ENCODE data around the gene SPOCK1.

The SPOCK1 gene

DNA sequence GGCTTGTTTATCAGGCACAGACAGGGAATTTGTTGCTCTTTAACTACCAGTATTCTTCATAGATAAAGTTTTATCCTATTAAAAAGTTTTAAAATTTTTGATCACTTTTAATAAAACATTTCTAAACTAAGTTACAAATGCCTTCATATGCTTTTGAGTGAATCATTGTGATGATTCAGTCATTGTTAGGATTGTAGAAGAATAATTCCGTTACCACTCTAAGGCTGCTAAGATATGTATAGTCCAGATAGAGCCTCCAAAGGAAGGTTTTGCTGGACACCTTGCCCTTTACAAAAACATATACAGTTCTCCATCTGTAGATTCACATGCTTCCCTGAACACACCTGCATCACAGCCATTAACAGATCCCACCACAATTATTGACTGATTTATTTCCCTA lies 233.7 kb downstream of the SPOCK1 start:
- TF ChIP-seq, protein P1, sequence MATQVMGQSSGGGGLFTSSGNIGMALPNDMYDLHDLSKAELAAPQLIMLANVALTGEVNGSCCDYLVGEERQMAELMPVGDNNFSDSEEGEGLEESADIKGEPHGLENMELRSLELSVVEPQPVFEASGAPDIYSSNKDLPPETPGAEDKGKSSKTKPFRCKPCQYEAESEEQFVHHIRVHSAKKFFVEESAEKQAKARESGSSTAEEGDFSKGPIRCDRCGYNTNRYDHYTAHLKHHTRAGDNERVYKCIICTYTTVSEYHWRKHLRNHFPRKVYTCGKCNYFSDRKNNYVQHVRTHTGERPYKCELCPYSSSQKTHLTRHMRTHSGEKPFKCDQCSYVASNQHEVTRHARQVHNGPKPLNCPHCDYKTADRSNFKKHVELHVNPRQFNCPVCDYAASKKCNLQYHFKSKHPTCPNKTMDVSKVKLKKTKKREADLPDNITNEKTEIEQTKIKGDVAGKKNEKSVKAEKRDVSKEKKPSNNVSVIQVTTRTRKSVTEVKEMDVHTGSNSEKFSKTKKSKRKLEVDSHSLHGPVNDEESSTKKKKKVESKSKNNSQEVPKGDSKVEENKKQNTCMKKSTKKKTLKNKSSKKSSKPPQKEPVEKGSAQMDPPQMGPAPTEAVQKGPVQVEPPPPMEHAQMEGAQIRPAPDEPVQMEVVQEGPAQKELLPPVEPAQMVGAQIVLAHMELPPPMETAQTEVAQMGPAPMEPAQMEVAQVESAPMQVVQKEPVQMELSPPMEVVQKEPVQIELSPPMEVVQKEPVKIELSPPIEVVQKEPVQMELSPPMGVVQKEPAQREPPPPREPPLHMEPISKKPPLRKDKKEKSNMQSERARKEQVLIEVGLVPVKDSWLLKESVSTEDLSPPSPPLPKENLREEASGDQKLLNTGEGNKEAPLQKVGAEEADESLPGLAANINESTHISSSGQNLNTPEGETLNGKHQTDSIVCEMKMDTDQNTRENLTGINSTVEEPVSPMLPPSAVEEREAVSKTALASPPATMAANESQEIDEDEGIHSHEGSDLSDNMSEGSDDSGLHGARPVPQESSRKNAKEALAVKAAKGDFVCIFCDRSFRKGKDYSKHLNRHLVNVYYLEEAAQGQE (IDR thresholded peaks at IDR 0.05; ENCODE audit: insufficient read depth in 1 of 2, low read depth in 2 of 2, low read length in 2 of 2): no peak
- TF ChIP-seq SIN3A (IDR thresholded peaks at IDR 0.05; ENCODE audit: borderline replicate concordance, insufficient read depth, low read length): no peak
- TF ChIP-seq FOXP2 (optimal IDR thresholded peaks at IDR 0.05; ENCODE audit: borderline replicate concordance, extremely low read depth, extremely low read length, insufficient read depth): no peak
- no peak for TF ChIP-seq TAF1 (IDR thresholded peaks at IDR 0.05; ENCODE audit: borderline replicate concordance, insufficient read depth, low read length)
- TF ChIP-seq POLR2AphosphoS5 (IDR thresholded peaks at IDR 0.05; ENCODE audit: low read depth, low read length): no peak

DNA sequence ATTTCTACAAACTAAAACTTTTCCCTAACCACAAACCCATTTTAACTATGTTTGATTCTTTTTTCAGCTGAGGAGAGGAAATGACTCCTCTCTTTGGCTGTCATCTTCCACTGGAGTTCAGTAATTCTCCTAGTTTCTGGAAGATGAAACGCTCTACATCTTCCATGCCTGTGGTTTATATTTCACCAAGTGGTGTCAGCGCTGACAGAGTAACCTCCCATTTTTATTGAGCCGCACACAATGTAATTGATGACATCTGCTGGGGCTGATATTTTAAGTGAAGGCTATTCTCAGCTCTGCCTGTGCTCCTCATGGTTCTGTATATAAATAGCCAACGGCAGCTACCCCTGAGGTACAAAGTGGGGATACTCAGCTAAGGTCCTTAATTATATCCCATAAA lies 234.6 kb downstream of the SPOCK1 start:
- TF ChIP-seq SIN3A (IDR thresholded peaks at IDR 0.05; ENCODE audit: borderline replicate concordance, insufficient read depth, low read length) (no peak), POLR2AphosphoS5 (IDR thresholded peaks at IDR 0.05; ENCODE audit: low read depth, low read length) (no peak), FOXP2 (optimal IDR thresholded peaks at IDR 0.05; ENCODE audit: borderline replicate concordance, extremely low read depth, extremely low read length, insufficient read depth) (no peak), TAF1 (IDR thresholded peaks at IDR 0.05; ENCODE audit: borderline replicate concordance, insufficient read depth, low read length) (no peak)
- TF ChIP-seq, protein P1 (IDR thresholded peaks at IDR 0.05; ENCODE audit: insufficient read depth in 1 of 2, low read depth in 2 of 2, low read length in 2 of 2): no peak

DNA sequence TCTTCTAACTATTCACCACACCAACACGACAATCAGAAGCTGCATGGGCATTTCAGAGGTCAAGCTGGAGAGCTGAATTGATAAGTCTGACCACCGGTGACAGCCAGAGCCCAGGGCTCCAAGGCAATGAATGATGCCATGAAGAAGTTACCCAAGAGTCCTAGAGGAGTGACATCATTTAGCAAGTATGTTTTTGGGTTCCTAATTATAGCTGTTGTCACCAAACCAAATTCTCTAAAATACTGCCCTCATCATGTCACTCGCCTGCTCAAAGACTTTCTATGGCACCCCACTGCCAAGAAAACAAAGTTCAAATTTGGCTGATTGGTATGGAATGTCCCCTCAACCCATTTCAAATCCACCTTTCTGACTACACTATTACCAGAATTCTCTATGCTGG lies 235.1 kb downstream of the SPOCK1 start:
- TF ChIP-seq POLR2AphosphoS5 (IDR thresholded peaks at IDR 0.05; ENCODE audit: low read depth, low read length) (no peak), FOXP2 (optimal IDR thresholded peaks at IDR 0.05; ENCODE audit: borderline replicate concordance, extremely low read depth, extremely low read length, insufficient read depth) (no peak), TAF1 (IDR thresholded peaks at IDR 0.05; ENCODE audit: borderline replicate concordance, insufficient read depth, low read length) (no peak), SIN3A (IDR thresholded peaks at IDR 0.05; ENCODE audit: borderline replicate concordance, insufficient read depth, low read length) (no peak)
- TF ChIP-seq, protein P1 (IDR thresholded peaks at IDR 0.05; ENCODE audit: insufficient read depth in 1 of 2, low read depth in 2 of 2, low read length in 2 of 2): no peak

DNA sequence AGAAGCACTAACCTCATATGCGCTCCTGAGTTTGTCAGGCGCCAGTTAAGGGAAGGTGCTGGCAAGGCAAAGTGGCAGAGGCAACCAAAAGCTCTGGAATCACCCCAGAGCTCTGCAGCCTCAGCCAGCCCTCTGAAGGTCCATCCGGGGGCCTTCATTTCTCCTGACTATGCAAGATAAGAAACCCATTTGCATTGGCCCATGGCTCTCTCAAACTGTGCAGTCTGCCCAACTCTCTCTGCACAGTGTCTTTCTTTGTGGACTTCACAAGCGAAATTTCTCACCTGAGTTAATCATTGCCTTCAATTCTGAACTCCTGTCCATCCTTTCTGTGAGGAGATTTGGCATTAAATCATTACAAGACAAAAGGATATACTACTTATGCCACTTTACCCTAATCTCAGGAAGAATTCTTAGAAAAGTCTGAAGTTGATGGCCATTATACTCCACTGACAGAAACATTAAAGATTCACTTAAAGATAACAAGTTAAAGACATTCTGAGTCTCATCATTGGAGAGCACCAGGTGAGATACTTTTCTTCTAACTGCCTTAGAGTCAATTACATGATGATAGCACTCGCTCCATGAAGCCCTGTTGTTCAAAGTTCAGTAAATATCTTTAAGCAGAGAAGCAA lies 235.6 kb downstream of the SPOCK1 start:
- TF ChIP-seq SIN3A (IDR thresholded peaks at IDR 0.05; ENCODE audit: borderline replicate concordance, insufficient read depth, low read length) (no peak), POLR2AphosphoS5 (IDR thresholded peaks at IDR 0.05; ENCODE audit: low read depth, low read length) (no peak), TAF1 (IDR thresholded peaks at IDR 0.05; ENCODE audit: borderline replicate concordance, insufficient read depth, low read length) (no peak)
- TF ChIP-seq, protein P1 (IDR thresholded peaks at IDR 0.05; ENCODE audit: insufficient read depth in 1 of 2, low read depth in 2 of 2, low read length in 2 of 2): no peak

DNA sequence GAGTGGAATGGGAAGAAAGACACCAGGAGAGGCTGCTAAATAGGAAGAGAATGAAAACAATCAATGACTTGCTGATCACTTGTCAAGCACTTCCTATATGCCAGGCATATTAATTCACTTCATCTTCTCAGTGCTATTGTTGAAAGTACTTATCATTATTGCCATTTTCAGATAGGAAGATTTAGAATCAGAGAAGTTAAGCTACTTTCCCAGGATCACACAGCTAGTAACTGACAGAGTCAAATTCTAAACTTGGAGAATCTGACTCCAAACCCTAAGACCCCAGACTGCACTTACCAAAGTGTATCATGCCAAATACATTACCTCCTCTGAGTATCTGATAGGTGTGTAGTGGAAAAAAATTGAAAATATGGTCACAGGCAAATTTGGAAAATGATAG lies 236.3 kb downstream of the SPOCK1 start:
- TF ChIP-seq TAF1 (IDR thresholded peaks at IDR 0.05; ENCODE audit: borderline replicate concordance, insufficient read depth, low read length) (no peak), SIN3A (IDR thresholded peaks at IDR 0.05; ENCODE audit: borderline replicate concordance, insufficient read depth, low read length) (no peak), FOXP2 (optimal IDR thresholded peaks at IDR 0.05; ENCODE audit: borderline replicate concordance, extremely low read depth, extremely low read length, insufficient read depth) (no peak), POLR2AphosphoS5 (IDR thresholded peaks at IDR 0.05; ENCODE audit: low read depth, low read length) (no peak)
- TF ChIP-seq, protein P1 (IDR thresholded peaks at IDR 0.05; ENCODE audit: insufficient read depth in 1 of 2, low read depth in 2 of 2, low read length in 2 of 2): no peak
